Dedifferentiated amniotic fluid mesenchymal stem cell (primary cell): ENCODE measurements around the gene EVPL.

Experiments
- DNase-seq: peaks from one replicate; pipeline ENCODE4 v3.0.0-alpha.2; 2016; ENCODE audit errors: extremely low spot score

EVPL gene

DNA sequence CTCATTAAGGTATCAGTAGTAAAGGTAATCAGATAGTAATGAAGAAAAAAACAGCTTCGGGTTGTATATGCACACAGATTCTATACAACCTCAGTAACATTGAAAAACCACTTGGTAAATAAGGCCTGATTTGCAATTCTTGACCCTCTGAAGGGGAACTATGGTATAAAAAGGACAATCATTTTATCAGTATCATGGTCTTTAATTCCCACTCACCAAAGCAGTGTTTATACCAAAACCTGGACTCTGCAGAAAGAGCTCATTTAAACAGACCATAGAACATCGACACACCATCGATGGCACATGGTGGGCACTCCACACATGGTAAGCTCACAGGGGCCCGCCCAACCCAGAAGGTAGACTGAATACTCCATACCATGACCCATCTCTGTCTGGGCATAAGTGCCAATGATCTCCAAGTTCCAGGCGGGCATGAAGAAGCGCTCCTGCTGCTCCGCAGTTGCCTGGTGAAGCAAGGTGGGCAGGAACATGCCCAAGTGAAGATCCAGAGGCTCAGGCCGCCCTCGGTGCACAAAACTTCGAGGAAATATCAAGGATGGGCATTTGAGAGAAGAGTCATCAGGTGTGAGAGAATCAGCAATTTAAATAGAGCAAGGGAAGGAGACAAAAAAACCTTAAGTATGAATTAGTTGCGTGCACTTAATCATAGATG lies 67.1 kb downstream of the EVPL start:
- DNase-seq = no peak

DNA sequence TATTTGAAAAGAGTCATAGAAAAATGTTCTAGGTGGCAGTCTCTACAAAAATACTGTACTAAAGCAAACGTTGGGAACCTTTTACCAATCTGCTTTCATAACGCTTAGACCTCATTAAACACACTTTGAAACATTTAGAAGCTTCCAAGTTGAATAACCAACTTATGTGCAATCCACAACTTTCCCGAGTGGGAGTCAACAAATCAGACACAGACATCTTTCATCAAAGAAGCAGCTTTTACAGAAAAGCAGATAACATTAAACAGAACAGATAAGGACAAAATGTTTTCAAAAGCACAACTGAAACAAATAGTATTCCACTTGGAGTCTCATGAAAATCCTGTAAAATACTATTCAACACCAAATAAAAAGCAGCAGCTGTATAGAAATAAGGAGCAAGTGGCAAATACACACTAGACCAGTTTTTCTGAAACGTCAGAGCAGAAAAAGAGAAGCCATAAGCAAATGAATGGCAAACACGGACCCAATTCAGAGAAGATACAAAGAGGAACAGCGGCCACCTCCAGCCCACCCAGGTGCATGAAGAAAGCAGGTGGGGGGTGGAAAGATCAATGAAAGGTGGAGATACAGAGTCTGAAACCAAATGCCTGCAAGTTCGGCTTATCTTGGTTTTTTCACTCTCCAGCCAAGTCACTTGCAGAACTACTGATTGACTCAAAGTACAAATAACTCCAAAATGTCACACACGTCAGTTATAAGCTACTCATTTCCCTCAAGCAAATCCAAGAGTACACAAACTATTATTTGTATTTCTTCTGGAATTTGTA lies 67.9 kb downstream of the EVPL start:
- DNase-seq = no peak
